Naive thymus-derived CD4-positive, alpha-beta T cell (primary cell): ENCODE results near the gene TTC34. TPM values are rescaled to one million over a fixed set of nuclear protein-coding genes. Genes with fewer than 3 reads are reported as not detected.

ENCODE experiments used
- ATAC-seq: fragments of 150-1000 bp; cut with Tn5 transposase; 2 replicates; pipeline ENCODE4 v1.10.0; 2021; ENCODE audit warnings: mild to moderate bottlenecking, moderate library complexity
- CTCF ChIA-PET: fragments of 350-600 bp; sonication (Branson Sonifier 250); formaldehyde crosslinking; loops from one replicate; lab custom pipeline; 2021; ENCODE audit warnings: antibody characterized with exemption; lab: Charles Lee
- POLR2A ChIA-PET: fragments of 350-600 bp; sonication (Branson Sonifier 250); formaldehyde crosslinking; loops from one replicate; lab custom pipeline; 2021; ENCODE audit warnings: antibody characterized with exemption, inconsistent platforms; lab: Charles Lee
- DNase-seq, 9 donors: peaks; one replicate each; pipeline versions ENCODE4 v3.0.0 to v3.0.0-alpha.2; 2020 to 2022; ENCODE audit warnings: mixed read lengths in 1 of 9
- H3K27ac ChIP-seq: one replicate; pipeline ENCODE4 v1.7.0; 2013; ENCODE audit warnings: mild to moderate bottlenecking, low read depth, low read length, moderate library complexity
- H3K27me3 ChIP-seq, 2 donors: one replicate each; pipeline ENCODE4 v1.7.0; 2013; ENCODE audit warnings: low read length in 2 of 2, mild to moderate bottlenecking in 2 of 2, moderate library complexity in 2 of 2; ENCODE audit not compliant: control insufficient read depth in 2 of 2, insufficient read depth in 2 of 2
- H3K36me3 ChIP-seq, 3 experiments: 1 replicate in 2 of 3; 2 replicates in 1 of 3; pipeline ENCODE4 v1.7.0; 2013; ENCODE audit warnings: low read length in 3 of 3, mild to moderate bottlenecking in 3 of 3, moderate library complexity in 1 of 3; ENCODE audit not compliant: insufficient read depth in 3 of 3, control insufficient read depth in 2 of 3
- H3K4me1 ChIP-seq, 2 donors: one replicate each; pipeline ENCODE4 v1.7.0; 2013; ENCODE audit warnings: low read length in 2 of 2, mild to moderate bottlenecking in 2 of 2, moderate library complexity in 1 of 2; ENCODE audit not compliant: control insufficient read depth in 2 of 2, insufficient read depth in 2 of 2
- H3K4me3 ChIP-seq: 2 replicates; pipeline ENCODE4 v1.7.0; 2013; ENCODE audit warnings: mild to moderate bottlenecking, low read length
- H3K9me3 ChIP-seq, 3 experiments: 1 replicate in 2 of 3; 2 replicates in 1 of 3; pipeline ENCODE4 v1.7.0; 2013; ENCODE audit warnings: low read length in 3 of 3; ENCODE audit not compliant: control insufficient read depth in 2 of 3
- H3K27ac Mint-ChIP-seq, 9 donors: one replicate each; pipeline ENCODE4 v1.8.0; 2020 to 2022; ENCODE audit warnings: mixed read lengths in 9 of 9, mild to moderate bottlenecking in 8 of 9, moderate library complexity in 5 of 9, inconsistent platforms in 2 of 9
- H3K27me3 Mint-ChIP-seq, 5 donors: one replicate each; pipeline ENCODE4 v1.8.0; 2021 to 2022; ENCODE audit warnings: mixed read lengths in 5 of 5, mild to moderate bottlenecking in 1 of 5
- H3K36me3 Mint-ChIP-seq, 5 donors: one replicate each; pipeline ENCODE4 v1.8.0; 2020 to 2022; ENCODE audit warnings: mixed read lengths in 5 of 5, mild to moderate bottlenecking in 3 of 5, inconsistent platforms in 1 of 5
- H3K4me1 Mint-ChIP-seq, 7 donors: one replicate each; pipeline ENCODE4 v1.8.0; 2020 to 2022; ENCODE audit warnings: mixed read lengths in 7 of 7, mild to moderate bottlenecking in 3 of 7, inconsistent platforms in 1 of 7
- H3K4me3 Mint-ChIP-seq, 10 donors: one replicate each; pipeline ENCODE4 v1.8.0; 2020 to 2022; ENCODE audit warnings: mild to moderate bottlenecking in 10 of 10, mixed read lengths in 10 of 10, moderate library complexity in 6 of 10, inconsistent platforms in 2 of 10
- H3K9me3 Mint-ChIP-seq, 11 donors: one replicate each; pipeline ENCODE4 v1.8.0; 2020 to 2022; ENCODE audit warnings: mixed read lengths in 11 of 11, mild to moderate bottlenecking in 4 of 11, inconsistent platforms in 1 of 11, moderate library complexity in 1 of 11
- intact Hi-C, 2 donors: fragments of 100-400 bp; cut with micrococcal nuclease; formaldehyde crosslinking; loops; one replicate each; pipeline ENCODE4 v1.15.1; 2023
- polyA plus RNA-seq, 2 donors: library from polyadenylated mRNA; unstranded; fragments of 300-500 nt; fragmentation: Illumina TruSeq; gene quantifications; one replicate each; pipeline ENCODE4 v1.2.3, GENCODE V29; 2021
- total RNA-seq, 6 experiments: library from RNA in 5 of 6; stranded (reverse) in 5 of 6; gene quantifications; 1 replicate in 5 of 6; 2 replicates in 1 of 6; pipeline ENCODE4 v1.2.3 and lab custom pipeline; 2021 to 2026

The TTC34 gene
- total and polyA plus RNA-seq, 7 experiments from 2014 or later, result 0.28 to 8.0 (median 2.1) TPM

DNA sequence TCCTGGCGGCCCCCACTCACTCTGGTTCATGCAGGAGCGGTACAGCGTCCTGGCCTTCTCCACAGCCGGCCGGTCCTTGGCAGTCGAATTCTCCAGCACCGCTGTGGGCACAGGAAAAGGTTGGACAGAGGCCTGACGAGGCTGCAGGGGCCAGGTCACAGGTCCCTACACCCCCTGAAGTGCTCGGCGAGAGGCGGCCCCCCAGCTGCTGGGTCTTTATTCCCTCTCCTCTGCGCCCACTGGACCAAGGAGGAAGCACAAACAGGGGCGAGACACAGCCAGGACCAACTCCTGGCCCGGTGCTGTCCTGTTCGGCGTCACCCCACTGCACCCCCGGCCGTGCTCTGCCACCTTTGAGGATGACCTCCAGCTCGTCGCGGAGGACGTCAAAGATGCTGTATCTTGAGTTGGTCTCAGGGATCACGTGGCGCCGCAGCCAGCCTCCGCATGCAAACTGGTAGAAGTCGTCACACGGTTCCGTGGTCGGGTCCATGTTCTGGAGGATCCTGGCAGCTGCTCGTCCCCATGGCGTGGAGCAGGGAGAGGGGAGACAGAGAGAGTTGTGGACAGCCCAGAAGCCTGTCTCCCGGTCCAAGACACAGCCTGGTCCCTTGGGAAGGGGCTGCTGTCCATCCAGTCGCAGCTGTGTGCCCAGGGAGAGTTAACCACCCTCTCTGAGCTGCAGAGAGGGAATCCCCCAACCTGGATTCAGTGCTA lies 192.0 kb downstream of the TTC34 start:
- ATAC-seq, result no peak

DNA sequence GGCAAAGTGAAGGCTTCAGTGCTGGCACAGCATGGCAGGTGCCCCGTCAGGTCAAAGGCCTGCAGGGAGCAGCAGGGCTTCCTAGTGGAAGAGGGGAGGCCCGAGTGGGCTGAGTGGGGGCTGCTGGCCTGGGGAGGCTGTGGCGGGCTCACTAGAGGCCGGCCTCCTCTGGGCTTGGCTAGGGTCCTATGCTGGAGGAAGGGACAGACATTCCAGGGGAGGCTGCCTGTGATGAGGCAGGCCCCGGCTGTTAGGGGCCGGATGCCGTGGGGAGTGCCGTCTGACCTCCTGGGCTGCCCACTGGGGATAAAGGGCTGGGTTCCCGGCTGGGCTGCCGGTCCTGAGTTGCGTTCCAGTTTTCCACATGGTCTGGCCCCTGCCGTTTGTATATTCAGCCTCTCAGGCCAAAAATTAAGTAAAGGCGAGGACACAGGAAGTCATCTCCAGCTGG lies 193.8 kb downstream of the TTC34 start:
- no peak for DNase-seq
- H3K4me3 Mint-ChIP-seq, result no peak overlapping the region

More for the DNA sequence above, 192.0 kb downstream of the TTC34 start:
- H3K27me3 ChIP-seq, result no peaks in the 10 kb centered on the region
- no peaks in the 10 kb centered on the region for H3K4me1 ChIP-seq
- DNase-seq, result no peak
- H3K9me3 ChIP-seq, result peaks cover 0 to 5% (median 0%) of the 10 kb centered on the region in 3 experiments
- peaks cover 0 to 16% (median 11%) of the 10 kb centered on the region in 11 donors for H3K9me3 Mint-ChIP-seq
- H3K4me3 ChIP-seq, result no peak overlapping the region
- no peak overlapping the region for H3K27ac Mint-ChIP-seq
- no peaks in the 10 kb centered on the region for H3K4me1 Mint-ChIP-seq
- H3K36me3 ChIP-seq, result no peaks in the 10 kb centered on the region
- intact Hi-C loops, result no loop called here
- CTCF ChIA-PET, result no interaction called here
- peaks cover 0 to 8% (median 0%) of the 10 kb centered on the region in 5 donors for H3K36me3 Mint-ChIP-seq
- POLR2A ChIA-PET, result no interaction called here
- H3K4me3 Mint-ChIP-seq, result no peak overlapping the region
- no peak overlapping the region for H3K27ac ChIP-seq
- H3K27me3 Mint-ChIP-seq, result peaks cover 0 to 9% (median 0%) of the 10 kb centered on the region in 5 donors

DNA sequence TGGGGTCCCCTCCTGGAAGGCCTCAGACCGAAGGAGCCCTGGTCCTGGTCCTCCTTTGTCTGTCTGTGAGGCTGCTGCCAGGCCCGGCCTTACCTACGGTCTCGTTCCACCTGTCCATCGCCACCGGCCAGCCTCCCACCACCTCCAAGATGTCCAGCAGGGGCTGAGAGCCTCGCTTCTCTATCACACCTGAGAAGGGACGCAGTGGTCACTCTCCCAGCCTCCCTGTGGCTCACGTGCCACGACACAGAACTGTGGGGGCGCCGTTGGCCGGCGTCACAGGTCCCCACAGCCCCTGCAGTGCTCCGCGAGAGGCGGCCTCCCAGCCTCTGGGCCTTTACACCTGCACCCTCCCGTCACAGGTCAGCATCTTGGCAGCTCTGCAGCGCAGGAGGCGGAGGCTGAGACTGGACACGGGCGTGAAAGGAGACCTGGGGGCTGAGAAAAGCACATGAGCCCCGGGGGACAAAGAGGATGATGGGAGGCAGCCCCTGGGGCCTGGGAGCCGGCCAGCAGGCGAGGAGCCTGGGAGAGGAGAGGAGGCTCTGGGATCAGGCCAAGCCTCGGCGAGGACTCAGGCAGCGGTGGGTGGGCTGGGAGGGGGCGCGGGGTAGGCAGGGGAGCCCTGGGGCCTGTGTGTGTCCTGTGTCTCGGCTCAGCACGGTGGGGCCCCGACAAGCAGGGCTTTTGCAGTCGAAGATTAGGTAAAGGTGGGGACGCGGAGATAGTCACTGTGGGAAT lies 194.4 kb downstream of the TTC34 start:
- no peaks in the 10 kb centered on the region for H3K27me3 ChIP-seq
- no peak overlapping the region for H3K4me3 ChIP-seq
- CTCF ChIA-PET, result no interaction called here
- no peak overlapping the region for H3K27ac ChIP-seq
- ATAC-seq (no peak), DNase-seq (no peak)
- H3K4me1 ChIP-seq, result no peaks in the 10 kb centered on the region
- Mint-ChIP-seq H3K4me1 (no peaks in the 10 kb centered on the region), H3K9me3 (peaks cover 0 to 4% (median 0%) of the 10 kb centered on the region in 11 donors), H3K27ac (no peak overlapping the region), H3K36me3 (no peaks in the 10 kb centered on the region), H3K27me3 (peaks cover 0 to 5% (median 0%) of the 10 kb centered on the region in 5 donors), H3K4me3 (no peak overlapping the region)
- no peaks in the 10 kb centered on the region for H3K9me3 ChIP-seq
- H3K36me3 ChIP-seq, result no peaks in the 10 kb centered on the region
- POLR2A ChIA-PET, result no interaction called here
- intact Hi-C loops, result no loop called here

More for the DNA sequence above, 193.8 kb downstream of the TTC34 start:
- no peaks in the 10 kb centered on the region for H3K36me3 ChIP-seq
- no peaks in the 10 kb centered on the region for H3K9me3 ChIP-seq
- H3K27ac Mint-ChIP-seq, result no peak overlapping the region
- H3K4me1 ChIP-seq, result no peaks in the 10 kb centered on the region
- no peaks in the 10 kb centered on the region for H3K27me3 ChIP-seq
- POLR2A ChIA-PET, result no interaction called here
- CTCF ChIA-PET, result no interaction called here
- peaks cover 0 to 4% (median 0%) of the 10 kb centered on the region in 11 donors for H3K9me3 Mint-ChIP-seq
- H3K4me1 Mint-ChIP-seq, result no peaks in the 10 kb centered on the region
- no peak overlapping the region for H3K27ac ChIP-seq
- intact Hi-C loops, result no loop called here
- H3K4me3 ChIP-seq, result no peak overlapping the region
- no peak for ATAC-seq
- H3K36me3 Mint-ChIP-seq, result no peaks in the 10 kb centered on the region
- H3K27me3 Mint-ChIP-seq, result no peaks in the 10 kb centered on the region

DNA sequence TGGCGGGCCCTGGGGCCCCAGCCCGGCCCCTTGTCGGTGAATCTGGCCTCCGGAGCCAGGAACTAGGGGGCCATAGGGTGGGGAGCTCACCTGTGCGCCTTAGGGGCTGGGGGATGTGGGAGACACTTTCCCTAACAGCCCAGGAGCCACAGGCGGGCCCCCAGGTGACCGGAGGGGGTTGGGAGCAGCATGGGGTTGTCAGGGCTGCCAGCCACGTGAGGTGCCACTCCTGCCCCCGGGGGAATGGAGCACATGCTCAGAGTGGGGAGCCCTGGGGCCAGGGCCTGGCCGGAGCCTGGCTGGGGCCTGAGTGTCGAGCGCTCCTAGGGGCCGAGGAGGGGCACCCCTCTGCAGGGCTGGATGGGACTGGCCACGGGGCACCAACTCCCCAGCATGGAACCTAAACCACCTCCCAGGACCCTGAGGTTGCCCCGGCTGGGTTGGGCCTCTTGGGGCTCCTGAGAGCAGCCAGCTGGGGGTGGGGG lies 195.1 kb downstream of the TTC34 start:
- Histone ChIP-seq H3K9me3 (no peaks in the 10 kb centered on the region), H3K27ac (no peak overlapping the region), H3K4me3 (no peak overlapping the region), H3K4me1 (no peaks in the 10 kb centered on the region), H3K27me3 (no peaks in the 10 kb centered on the region), H3K36me3 (no peaks in the 10 kb centered on the region)
- Mint-ChIP-seq H3K9me3 (peaks cover 0 to 4% (median 0%) of the 10 kb centered on the region in 11 donors), H3K27ac (no peak overlapping the region), H3K4me3 (no peak overlapping the region), H3K27me3 (peaks cover 0 to 9% (median 0%) of the 10 kb centered on the region in 5 donors), H3K36me3 (no peaks in the 10 kb centered on the region), H3K4me1 (no peaks in the 10 kb centered on the region)
- DNase-seq (peak in 1 of 9 donors; percentile 19), ATAC-seq (no peak)
- POLR2A ChIA-PET, result no interaction called here
- CTCF ChIA-PET, result no interaction called here
- intact Hi-C loops, result no loop called here

DNA sequence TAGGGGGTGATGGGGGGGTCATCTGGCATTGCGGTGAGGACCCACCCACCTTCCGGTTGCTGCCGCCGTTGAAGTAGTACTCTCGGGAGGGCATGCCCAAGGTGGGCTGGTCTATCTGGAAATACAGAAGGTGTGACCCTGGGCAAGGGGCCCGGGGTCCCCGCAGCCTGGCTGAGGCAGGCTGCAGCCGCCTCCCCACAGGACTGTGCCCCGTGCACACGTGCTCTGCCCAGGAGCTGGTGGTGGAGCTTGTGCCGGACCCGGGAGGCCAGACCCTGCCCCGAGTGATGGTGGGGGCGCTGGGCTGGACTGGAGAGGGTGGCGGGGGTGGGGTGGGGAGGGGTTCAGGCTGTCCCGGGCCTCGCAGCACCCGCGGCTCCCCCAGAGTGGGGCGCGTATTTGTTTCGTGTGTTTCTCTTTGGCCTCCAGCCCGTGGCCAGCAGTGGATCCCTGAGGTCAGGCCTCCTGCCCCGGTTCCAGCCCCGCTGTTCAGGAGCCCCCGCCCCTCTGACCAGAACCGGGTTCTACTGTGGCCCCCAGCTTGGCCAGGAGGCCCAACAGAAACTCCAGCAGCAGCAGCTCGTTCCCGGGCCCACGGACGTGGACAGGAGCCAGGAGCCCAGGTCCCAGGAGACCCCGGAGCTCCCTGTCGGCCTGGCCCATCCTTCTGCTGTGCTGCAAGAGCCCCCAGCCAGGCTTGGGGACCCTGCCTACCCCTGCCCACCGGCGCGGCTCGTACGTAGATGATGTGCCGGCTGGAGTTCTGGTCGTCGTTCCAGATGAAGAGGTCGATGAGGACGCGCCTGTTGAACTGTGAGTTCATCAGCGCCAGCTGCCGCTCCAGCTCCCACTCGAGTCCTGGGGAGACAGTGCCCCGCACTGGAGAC lies 195.7 kb downstream of the TTC34 start:
- Histone ChIP-seq H3K27ac (no peak overlapping the region), H3K4me1 (no peaks in the 10 kb centered on the region), H3K9me3 (no peaks in the 10 kb centered on the region), H3K27me3 (no peaks in the 10 kb centered on the region), H3K36me3 (no peaks in the 10 kb centered on the region), H3K4me3 (no peak overlapping the region)
- Mint-ChIP-seq H3K27ac (no peak overlapping the region), H3K4me1 (no peaks in the 10 kb centered on the region), H3K36me3 (no peaks in the 10 kb centered on the region), H3K27me3 (peaks cover 0 to 14% (median 0%) of the 10 kb centered on the region in 5 donors), H3K9me3 (peaks cover 0 to 4% (median 0%) of the 10 kb centered on the region in 11 donors), H3K4me3 (no peak overlapping the region)
- ATAC-seq (no peak), DNase-seq (no peak)
- CTCF ChIA-PET, result no interaction called here
- POLR2A ChIA-PET, result no interaction called here
- intact Hi-C loops, result no loop called here

DNA sequence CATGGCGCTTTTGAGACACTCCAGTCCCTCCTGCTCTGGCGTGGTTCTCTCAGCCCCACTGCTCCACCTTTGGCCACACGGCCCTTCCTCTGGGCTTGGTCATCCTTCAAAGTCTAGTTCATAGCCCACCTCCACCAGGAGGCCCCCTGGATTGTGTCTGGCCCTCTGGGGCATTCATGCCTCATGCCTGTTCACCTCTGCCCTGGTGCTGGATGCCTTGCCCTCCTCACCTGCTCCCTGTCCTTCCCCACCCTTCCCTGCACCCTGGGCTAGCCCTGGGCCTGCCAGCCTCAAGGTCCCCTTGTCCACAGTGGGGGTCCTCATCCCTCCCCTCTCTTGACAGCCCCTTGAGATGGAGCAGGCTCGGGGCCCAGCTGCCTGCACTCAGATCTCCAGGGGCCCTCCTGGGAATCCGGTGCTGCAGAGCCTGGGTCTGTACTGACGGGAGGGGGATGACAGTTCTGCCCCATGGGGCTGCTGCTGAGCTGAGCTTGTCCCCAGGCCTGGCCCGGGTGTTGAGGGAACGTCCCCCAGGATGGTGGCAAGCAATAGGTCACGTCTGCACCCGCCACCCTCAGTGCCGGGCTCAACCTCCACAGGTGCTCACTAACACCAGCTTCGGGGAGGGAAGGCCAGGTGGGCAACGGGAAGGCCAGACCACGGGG lies 196.5 kb downstream of the TTC34 start:
- H3K27ac Mint-ChIP-seq, result no peak overlapping the region
- no peak overlapping the region for H3K4me3 Mint-ChIP-seq
- CTCF ChIA-PET, result no interaction called here
- peaks cover 0 to 14% (median 0%) of the 10 kb centered on the region in 5 donors for H3K27me3 Mint-ChIP-seq
- no peaks in the 10 kb centered on the region for H3K36me3 ChIP-seq
- ATAC-seq (no peak), DNase-seq (no peak)
- no peaks in the 10 kb centered on the region for H3K27me3 ChIP-seq
- H3K9me3 ChIP-seq, result no peaks in the 10 kb centered on the region
- H3K9me3 Mint-ChIP-seq, result peaks cover 0 to 4% (median 0%) of the 10 kb centered on the region in 11 donors
- intact Hi-C loops, result no loop called here
- H3K4me1 Mint-ChIP-seq, result no peaks in the 10 kb centered on the region
- H3K4me1 ChIP-seq, result no peaks in the 10 kb centered on the region
- H3K27ac ChIP-seq, result no peak overlapping the region
- no peak overlapping the region for H3K4me3 ChIP-seq
- POLR2A ChIA-PET, result no interaction called here
- no peaks in the 10 kb centered on the region for H3K36me3 Mint-ChIP-seq
